Measurements from ENCODE around the gene TPRG1L.

Gene TPRG1L

DNA sequence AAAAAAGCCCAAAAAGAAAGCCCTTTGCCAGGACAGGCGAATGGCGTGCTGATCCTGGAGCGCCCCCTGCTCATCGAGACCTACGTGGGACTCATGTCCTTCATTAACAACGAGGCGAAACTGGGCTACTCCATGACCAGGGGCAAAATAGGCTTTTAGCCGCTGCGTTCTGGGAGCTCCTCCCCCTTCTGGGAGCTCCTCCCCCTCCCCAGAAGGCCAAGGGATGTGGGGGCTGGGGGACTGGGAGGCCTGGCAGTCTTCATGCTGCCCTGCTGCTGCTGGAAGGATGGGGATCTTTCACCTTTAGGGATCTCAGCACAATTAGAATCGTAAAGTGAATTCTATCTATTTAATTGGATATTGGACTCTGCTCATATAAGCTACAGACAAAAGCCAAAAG, 3.6 kb downstream of the TPRG1L start:
- Histone ChIP-seq H3K4me1 (ENCODE audit: control extremely low read depth in 1 of 4, control insufficient read depth in 4 of 4, insufficient read depth in 4 of 4, low read length in 3 of 4) (peaks cover 3 to 24% (median 21%) of the 10 kb centered on the region in 4 experiments), H3K27ac (ENCODE audit: insufficient read depth in 1 of 2, low read depth in 1 of 2, low read length in 2 of 2, poor library complexity in 1 of 2, severe bottlenecking in 2 of 2) (no peak overlapping the region), H3K27me3 (replicated peaks in 2 of 5; ENCODE audit: control insufficient read depth in 4 of 5, insufficient read depth in 5 of 5, low read length in 4 of 5) (no peaks in the 10 kb centered on the region), H3K4me3 (ENCODE audit: control insufficient read depth in 1 of 7, extremely low read depth in 1 of 7, insufficient read depth in 4 of 7, low read depth in 2 of 7, low read length in 6 of 7) (no peak overlapping the region), H3K9me3 (ENCODE audit: control extremely low read depth in 1 of 5, control insufficient read depth in 4 of 5, insufficient read depth in 2 of 5, low read depth in 1 of 5, low read length in 4 of 5) (no peaks in the 10 kb centered on the region), H3K36me3 (ENCODE audit: control insufficient read depth in 4 of 4, insufficient read depth in 4 of 4, low read length in 3 of 4) (peaks cover 6 to 57% (median 46%) of the 10 kb centered on the region in 4 experiments)
- POLR2A ChIA-PET = no interaction called here
- DNase-seq = no peak
- WGBS (ENCODE audit: insufficient coverage) = 100% methylated on average over 7 of the region's 10 CpGs
- CTCF ChIA-PET = interaction anchor here (1.0 to 1.7 kb wide), 2 partner anchors 21 to 64 kb away, joined by 3 to 6 read pairs; partner anchors contain the start of gene WRAP73

DNA sequence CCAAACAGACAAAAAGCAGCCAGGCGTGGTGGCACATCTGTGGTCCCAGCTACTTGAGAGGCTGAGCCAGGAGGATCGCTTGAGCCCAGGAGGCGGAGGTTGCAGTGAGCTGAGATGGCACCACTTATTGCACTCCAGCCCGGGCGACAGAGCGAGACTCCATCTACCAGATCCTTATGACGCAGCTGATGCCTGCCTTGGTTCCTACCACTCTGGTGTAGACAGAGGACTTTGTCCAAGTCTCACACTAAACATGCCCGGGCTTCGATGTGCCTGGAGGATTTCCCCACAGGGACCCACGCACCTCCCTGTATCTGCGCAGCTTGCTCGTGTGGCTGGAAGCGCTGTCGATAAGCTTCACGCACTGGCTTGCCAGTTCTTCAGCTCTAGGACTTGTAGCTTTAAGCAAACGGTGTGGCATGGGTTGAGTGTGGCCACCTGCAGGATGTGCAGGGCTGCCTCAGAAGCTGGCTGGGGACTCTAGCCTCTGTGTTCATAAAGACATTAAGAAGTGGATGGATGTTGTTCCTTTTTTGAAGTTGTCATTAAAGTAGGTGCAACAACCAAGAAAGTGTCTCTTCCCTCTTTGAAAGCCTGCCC, 4.8 kb downstream of the TPRG1L start:
- POLR2A ChIA-PET = no interaction called here
- Histone ChIP-seq H3K27me3 (replicated peaks in 2 of 5; ENCODE audit: control insufficient read depth in 4 of 5, insufficient read depth in 5 of 5, low read length in 4 of 5) (no peaks in the 10 kb centered on the region), H3K9me3 (ENCODE audit: control extremely low read depth in 1 of 5, control insufficient read depth in 4 of 5, insufficient read depth in 2 of 5, low read depth in 1 of 5, low read length in 4 of 5) (no peaks in the 10 kb centered on the region), H3K4me1 (ENCODE audit: control extremely low read depth in 1 of 4, control insufficient read depth in 4 of 4, insufficient read depth in 4 of 4, low read length in 3 of 4) (peaks cover 3 to 16% (median 12%) of the 10 kb centered on the region in 4 experiments), H3K4me3 (ENCODE audit: control insufficient read depth in 1 of 7, extremely low read depth in 1 of 7, insufficient read depth in 4 of 7, low read depth in 2 of 7, low read length in 6 of 7) (no peak overlapping the region), H3K27ac (ENCODE audit: insufficient read depth in 1 of 2, low read depth in 1 of 2, low read length in 2 of 2, poor library complexity in 1 of 2, severe bottlenecking in 2 of 2) (no peak overlapping the region), H3K36me3 (ENCODE audit: control insufficient read depth in 4 of 4, insufficient read depth in 4 of 4, low read length in 3 of 4) (peaks cover 15 to 69% (median 55%) of the 10 kb centered on the region in 4 experiments)
- no peak for DNase-seq
- CTCF ChIA-PET = interaction anchor here (0.9 to 1.8 kb wide), 5 partner anchors 8 to 139 kb away, joined by 3 to 8 read pairs (median 6); no protein-coding TSS in a partner anchor
- 93% methylated on average over 15 of the region's 16 CpGs for WGBS (ENCODE audit: insufficient coverage)

DNA sequence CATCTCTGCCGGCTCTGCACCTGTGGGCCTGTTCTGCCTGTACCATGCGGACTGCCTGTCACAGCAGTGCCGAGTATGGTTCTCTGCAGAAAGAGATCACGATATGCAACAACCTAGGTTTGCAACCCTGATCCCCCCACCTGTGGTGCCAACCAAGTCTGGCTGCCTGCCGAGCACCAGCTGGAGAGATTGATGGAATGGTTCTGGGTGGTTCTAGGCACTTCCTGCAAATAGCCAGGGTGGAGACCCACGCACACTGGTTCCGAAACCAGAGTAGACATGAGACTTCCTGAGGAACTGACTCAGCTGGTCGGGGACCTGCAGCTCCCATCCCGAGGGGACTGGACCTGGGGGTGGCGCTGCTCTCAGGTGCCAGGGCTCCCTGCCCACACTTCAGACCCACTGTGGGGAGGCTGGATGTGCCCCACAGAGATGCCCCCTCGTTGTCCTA, 5.4 kb downstream of the TPRG1L start:
- 37% methylated on average over 9 of the region's 11 CpGs for WGBS (ENCODE audit: insufficient coverage)
- DNase-seq = no peak
- H3K9me3 ChIP-seq (ENCODE audit: control extremely low read depth in 1 of 5, control insufficient read depth in 4 of 5, insufficient read depth in 2 of 5, low read depth in 1 of 5, low read length in 4 of 5) = no peaks in the 10 kb centered on the region
- CTCF ChIA-PET = interaction anchor here (0.9 to 1.8 kb wide), 5 partner anchors 8 to 139 kb away, joined by 3 to 8 read pairs (median 4); no protein-coding TSS in a partner anchor
- no peaks in the 10 kb centered on the region for H3K27me3 ChIP-seq (replicated peaks in 2 of 5; ENCODE audit: control insufficient read depth in 4 of 5, insufficient read depth in 5 of 5, low read length in 4 of 5)
- no peak overlapping the region for H3K4me3 ChIP-seq (ENCODE audit: control insufficient read depth in 1 of 7, extremely low read depth in 1 of 7, insufficient read depth in 4 of 7, low read depth in 2 of 7, low read length in 6 of 7)
- POLR2A ChIA-PET = no interaction called here
- peaks cover 17 to 74% (median 57%) of the 10 kb centered on the region in 4 experiments for H3K36me3 ChIP-seq (ENCODE audit: control insufficient read depth in 4 of 4, insufficient read depth in 4 of 4, low read length in 3 of 4)
- no peak overlapping the region for H3K27ac ChIP-seq (ENCODE audit: insufficient read depth in 1 of 2, low read depth in 1 of 2, low read length in 2 of 2, poor library complexity in 1 of 2, severe bottlenecking in 2 of 2)
- peaks cover 3 to 16% (median 12%) of the 10 kb centered on the region in 4 experiments for H3K4me1 ChIP-seq (ENCODE audit: control extremely low read depth in 1 of 4, control insufficient read depth in 4 of 4, insufficient read depth in 4 of 4, low read length in 3 of 4)

DNA sequence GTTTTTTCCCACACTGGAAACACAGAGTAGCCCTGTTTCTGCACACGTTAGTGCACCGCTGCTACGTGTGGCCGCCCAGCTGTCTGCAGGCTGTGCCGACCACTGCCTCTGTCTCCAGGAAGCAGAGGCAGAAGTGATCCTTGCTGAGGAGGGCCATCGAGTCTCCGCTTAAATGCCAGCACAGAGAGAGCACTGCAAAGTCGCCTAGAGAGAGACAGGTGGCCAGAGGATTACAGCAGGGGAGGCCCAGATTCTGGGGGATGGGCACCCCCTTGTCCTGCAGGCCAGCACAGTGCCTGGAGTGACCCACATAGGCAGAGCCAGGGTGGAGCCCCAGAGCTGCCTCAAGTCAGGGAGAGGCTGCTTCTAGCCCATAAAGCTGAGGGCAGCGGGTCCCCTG, 6.1 kb downstream of the TPRG1L start:
- WGBS (ENCODE audit: insufficient coverage) = 93% methylated on average over 9 of the region's 9 CpGs
- H3K4me3 ChIP-seq (ENCODE audit: control insufficient read depth in 1 of 7, extremely low read depth in 1 of 7, insufficient read depth in 4 of 7, low read depth in 2 of 7, low read length in 6 of 7) = no peak overlapping the region
- H3K27me3 ChIP-seq (replicated peaks in 2 of 5; ENCODE audit: control insufficient read depth in 4 of 5, insufficient read depth in 5 of 5, low read length in 4 of 5) = no peaks in the 10 kb centered on the region
- ChIA-PET CTCF (interaction anchor here (0.9 kb wide), 1 partner anchor 18 kb away, joined by 4 read pairs; no protein-coding TSS in a partner anchor), POLR2A (no interaction called here)
- H3K27ac ChIP-seq (ENCODE audit: insufficient read depth in 1 of 2, low read depth in 1 of 2, low read length in 2 of 2, poor library complexity in 1 of 2, severe bottlenecking in 2 of 2) = no peak overlapping the region
- peaks cover 2 to 9% (median 5%) of the 10 kb centered on the region in 4 experiments for H3K4me1 ChIP-seq (ENCODE audit: control extremely low read depth in 1 of 4, control insufficient read depth in 4 of 4, insufficient read depth in 4 of 4, low read length in 3 of 4)
- H3K9me3 ChIP-seq (ENCODE audit: control extremely low read depth in 1 of 5, control insufficient read depth in 4 of 5, insufficient read depth in 2 of 5, low read depth in 1 of 5, low read length in 4 of 5) = no peaks in the 10 kb centered on the region
- H3K36me3 ChIP-seq (ENCODE audit: control insufficient read depth in 4 of 4, insufficient read depth in 4 of 4, low read length in 3 of 4) = peaks cover 17 to 82% (median 61%) of the 10 kb centered on the region in 4 experiments
- no peak for DNase-seq

DNA sequence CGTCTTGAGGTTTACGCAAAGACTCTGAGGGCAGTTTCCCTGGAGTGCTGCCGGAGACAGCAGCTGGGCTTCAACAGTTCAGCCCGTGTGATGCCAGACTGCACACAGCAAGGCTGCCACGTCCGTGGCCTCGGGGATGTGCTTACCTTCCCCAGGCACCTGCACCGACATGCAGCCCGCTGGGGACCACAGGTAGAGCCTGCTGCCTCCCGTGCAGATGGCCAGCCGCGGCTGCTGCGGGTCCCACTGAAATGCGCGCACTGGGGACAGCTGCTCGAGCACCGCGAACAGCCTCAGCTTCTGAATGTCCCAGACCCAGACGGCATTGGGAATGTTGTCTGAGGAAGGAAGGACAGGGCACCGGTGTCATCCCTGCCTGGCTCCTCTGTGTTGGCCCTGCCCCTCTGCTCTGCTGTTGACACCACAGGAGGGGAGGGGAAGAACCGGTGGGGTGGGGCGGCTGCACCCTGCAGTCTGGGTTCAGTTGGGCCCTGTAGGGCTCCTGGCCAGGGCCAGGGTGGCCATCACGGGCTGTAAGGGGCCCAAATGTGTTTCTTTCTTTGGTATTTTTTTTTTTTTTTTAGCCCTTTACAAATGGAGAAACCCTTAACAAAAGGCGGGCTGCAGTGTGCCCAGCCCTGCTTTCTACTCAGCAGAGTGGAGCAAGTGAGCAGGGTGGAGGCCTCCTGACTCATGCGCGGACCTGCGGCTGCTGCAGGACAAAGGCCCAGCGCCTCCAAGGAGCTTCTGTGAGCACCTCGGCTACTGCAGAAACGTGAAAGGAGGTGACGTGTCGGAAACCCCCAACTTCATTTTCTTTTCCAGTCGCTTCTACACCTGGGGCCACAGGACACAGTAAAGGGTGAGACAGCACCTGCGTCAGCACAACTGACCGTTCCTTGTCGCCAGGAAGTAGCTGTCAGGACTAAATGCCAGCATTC, 6.8 kb downstream of the TPRG1L start:
- Histone ChIP-seq H3K4me1 (ENCODE audit: control extremely low read depth in 1 of 4, control insufficient read depth in 4 of 4, insufficient read depth in 4 of 4, low read length in 3 of 4) (peaks cover 0 to 8% (median 4%) of the 10 kb centered on the region in 4 experiments), H3K27me3 (replicated peaks in 2 of 5; ENCODE audit: control insufficient read depth in 4 of 5, insufficient read depth in 5 of 5, low read length in 4 of 5) (no peaks in the 10 kb centered on the region), H3K27ac (ENCODE audit: insufficient read depth in 1 of 2, low read depth in 1 of 2, low read length in 2 of 2, poor library complexity in 1 of 2, severe bottlenecking in 2 of 2) (no peak overlapping the region), H3K9me3 (ENCODE audit: control extremely low read depth in 1 of 5, control insufficient read depth in 4 of 5, insufficient read depth in 2 of 5, low read depth in 1 of 5, low read length in 4 of 5) (no peaks in the 10 kb centered on the region), H3K4me3 (ENCODE audit: control insufficient read depth in 1 of 7, extremely low read depth in 1 of 7, insufficient read depth in 4 of 7, low read depth in 2 of 7, low read length in 6 of 7) (no peak overlapping the region), H3K36me3 (ENCODE audit: control insufficient read depth in 4 of 4, insufficient read depth in 4 of 4, low read length in 3 of 4) (peaks cover 19 to 88% (median 64%) of the 10 kb centered on the region in 4 experiments)
- WGBS (ENCODE audit: insufficient coverage) = 94% methylated on average over 31 of the region's 36 CpGs
- ChIA-PET CTCF (no interaction called here), POLR2A (no interaction called here)
- no peak for DNase-seq

DNA sequence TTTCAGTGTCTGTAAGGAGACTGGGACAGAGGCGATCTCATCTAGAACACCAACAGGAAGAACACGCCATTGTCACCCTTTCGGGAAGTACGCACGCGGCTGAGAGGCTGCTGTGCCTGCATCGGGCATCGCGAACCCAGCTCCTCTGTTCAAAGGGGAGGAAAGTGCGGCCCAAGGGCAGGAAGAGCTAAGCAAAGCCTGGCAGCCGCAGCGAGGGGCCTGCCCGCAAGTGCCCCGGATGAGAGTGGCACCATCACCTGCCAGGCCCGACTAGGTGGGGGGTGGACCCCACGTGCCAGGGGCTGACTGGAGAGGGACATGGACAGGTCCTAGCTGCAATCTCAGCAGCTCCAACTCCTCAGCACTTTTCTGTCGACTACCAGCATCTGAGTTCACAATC, 7.5 kb downstream of the TPRG1L start:
- Histone ChIP-seq H3K4me1 (ENCODE audit: control extremely low read depth in 1 of 4, control insufficient read depth in 4 of 4, insufficient read depth in 4 of 4, low read length in 3 of 4) (peaks cover 0 to 8% (median 4%) of the 10 kb centered on the region in 4 experiments), H3K27me3 (replicated peaks in 2 of 5; ENCODE audit: control insufficient read depth in 4 of 5, insufficient read depth in 5 of 5, low read length in 4 of 5) (no peaks in the 10 kb centered on the region), H3K9me3 (ENCODE audit: control extremely low read depth in 1 of 5, control insufficient read depth in 4 of 5, insufficient read depth in 2 of 5, low read depth in 1 of 5, low read length in 4 of 5) (no peaks in the 10 kb centered on the region), H3K36me3 (ENCODE audit: control insufficient read depth in 4 of 4, insufficient read depth in 4 of 4, low read length in 3 of 4) (peaks cover 19 to 93% (median 66%) of the 10 kb centered on the region in 4 experiments), H3K4me3 (ENCODE audit: control insufficient read depth in 1 of 7, extremely low read depth in 1 of 7, insufficient read depth in 4 of 7, low read depth in 2 of 7, low read length in 6 of 7) (no peak overlapping the region), H3K27ac (ENCODE audit: insufficient read depth in 1 of 2, low read depth in 1 of 2, low read length in 2 of 2, poor library complexity in 1 of 2, severe bottlenecking in 2 of 2) (no peak overlapping the region)
- CTCF ChIA-PET = no interaction called here
- POLR2A ChIA-PET = no interaction called here
- 97% methylated on average over 13 of the region's 17 CpGs for WGBS (ENCODE audit: insufficient coverage)
- no peak for DNase-seq
